Measurements from ENCODE around the gene TMCC3. TPM values are rescaled to one million over a fixed set of nuclear protein-coding genes. Genes with fewer than 3 reads are reported as not detected.

The TMCC3 gene
- total and polyA plus RNA-seq, 7 donors, result 10.6 to 61.6 (median 21.2) TPM

GRCh38 chr12:94557746-94558295 is 92.5 kb downstream of the TMCC3 start:
- Histone ChIP-seq H3K36me3 (ENCODE audit: insufficient read depth in 1 of 2, low read depth in 1 of 2) (no peaks in the 10 kb centered on the region), H3K4me1 (no peaks in the 10 kb centered on the region), H3K4me3 (no peak overlapping the region), H3K9me3 (peaks cover 4% of the 10 kb centered on the region), H3K27me3 (ENCODE audit: insufficient read depth in 3 of 3, low read length in 2 of 3) (no peaks in the 10 kb centered on the region), H3K27ac (no peak overlapping the region)
- intact Hi-C loops (cut with DNase I), result no loop called here
- no peak for ATAC-seq
- 98 to 100% (median 100%) methylated on average over 1 of the region's 1 CpG for WGBS, 3 donors
- DNase-seq, result no peak
- no peak for TF ChIP-seq CTCF (IDR thresholded peaks at IDR 0.05)

- intact Hi-C loops (cut with DNase I), result no loop called here
- WGBS, 3 donors, result 69 to 95% (median 83%) methylated on average over 3 of the region's 3 CpGs
- H3K9me3 ChIP-seq, result peaks cover 4% of the 10 kb centered on the region
These were observed 94.7 kb downstream of the TMCC3 start for GRCh38 chr12:94555687-94556086.

GRCh38 chr12:94553875-94554274 is 96.5 kb downstream of the TMCC3 start:
- peaks cover 4% of the 10 kb centered on the region for H3K9me3 ChIP-seq
- DNase-seq, result no peak
- no peaks in the 10 kb centered on the region for H3K36me3 ChIP-seq (ENCODE audit: insufficient read depth in 1 of 2, low read depth in 1 of 2)
- intact Hi-C loops (cut with DNase I), result no loop called here
- H3K27ac ChIP-seq, result no peak overlapping the region
- 47 to 75% (median 57%) methylated on average over 15 of the region's 15 CpGs for WGBS, 3 donors
- no peak overlapping the region for H3K4me3 ChIP-seq
- TF ChIP-seq CTCF (IDR thresholded peaks at IDR 0.05), result no peak
- ATAC-seq, result peak in 1 of 4 donors; percentile 27
- H3K4me1 ChIP-seq, result no peaks in the 10 kb centered on the region
- no peaks in the 10 kb centered on the region for H3K27me3 ChIP-seq (ENCODE audit: insufficient read depth in 3 of 3, low read length in 2 of 3)

More at GRCh38 chr12:94555687-94556086, 94.7 kb downstream of the TMCC3 start:
- DNase-seq, result no peak
- no peak overlapping the region for H3K27ac ChIP-seq
- no peak for ATAC-seq
- TF ChIP-seq CTCF (IDR thresholded peaks at IDR 0.05), result no peak
- H3K4me1 ChIP-seq, result no peaks in the 10 kb centered on the region
- H3K36me3 ChIP-seq (ENCODE audit: insufficient read depth in 1 of 2, low read depth in 1 of 2), result no peaks in the 10 kb centered on the region
- H3K27me3 ChIP-seq (ENCODE audit: insufficient read depth in 3 of 3, low read length in 2 of 3), result no peaks in the 10 kb centered on the region
- no peak overlapping the region for H3K4me3 ChIP-seq

GRCh38 chr12:94553130-94553519 is 97.2 kb downstream of the TMCC3 start:
- no peaks in the 10 kb centered on the region for H3K36me3 ChIP-seq (ENCODE audit: insufficient read depth in 1 of 2, low read depth in 1 of 2)
- H3K27ac ChIP-seq, result no peak overlapping the region
- H3K27me3 ChIP-seq (ENCODE audit: insufficient read depth in 3 of 3, low read length in 2 of 3), result no peaks in the 10 kb centered on the region
- ATAC-seq, result peak in 2 of 4 donors; percentile 28 to 48
- TF ChIP-seq CTCF (IDR thresholded peaks at IDR 0.05), result no peak
- H3K4me1 ChIP-seq, result no peaks in the 10 kb centered on the region
- H3K9me3 ChIP-seq, result peaks cover 4% of the 10 kb centered on the region
- WGBS, 3 donors, result 51 to 58% (median 57%) methylated on average over 6 of the region's 6 CpGs
- DNase-seq, result no peak
- intact Hi-C loops (cut with DNase I), result no loop called here
- no peak overlapping the region for H3K4me3 ChIP-seq

GRCh38 chr12:94551810-94552209 is 98.5 kb downstream of the TMCC3 start:
- Histone ChIP-seq H3K9me3 (peaks cover under 1% of the 10 kb centered on the region), H3K27ac (no peak overlapping the region), H3K27me3 (ENCODE audit: insufficient read depth in 3 of 3, low read length in 2 of 3) (no peaks in the 10 kb centered on the region), H3K4me3 (no peak overlapping the region), H3K36me3 (ENCODE audit: insufficient read depth in 1 of 2, low read depth in 1 of 2) (no peaks in the 10 kb centered on the region), H3K4me1 (no peaks in the 10 kb centered on the region)
- WGBS, 3 donors, result 90 to 95% (median 94%) methylated on average over 4 of the region's 4 CpGs
- no peak for TF ChIP-seq CTCF (IDR thresholded peaks at IDR 0.05)
- no peak for DNase-seq
- intact Hi-C loops (cut with DNase I), result no loop called here
- no peak for ATAC-seq
